HG03064 (cell line): Measurements from ENCODE around the gene TRIM69.
"Not testable (repeated sequence)": the region's sequence is repeated elsewhere in the genome, so short reads cannot be mapped to it uniquely, and the experiment has no call there.

Experiments used
- ATAC-seq: cut with Tn5 transposase; IDR thresholded peaks from one replicate; pipeline ENCODE4 v1.9.1; 2021; ENCODE audit warnings: low read depth; ENCODE audit not compliant: unreplicated experiment

The TRIM69 gene

DNA sequence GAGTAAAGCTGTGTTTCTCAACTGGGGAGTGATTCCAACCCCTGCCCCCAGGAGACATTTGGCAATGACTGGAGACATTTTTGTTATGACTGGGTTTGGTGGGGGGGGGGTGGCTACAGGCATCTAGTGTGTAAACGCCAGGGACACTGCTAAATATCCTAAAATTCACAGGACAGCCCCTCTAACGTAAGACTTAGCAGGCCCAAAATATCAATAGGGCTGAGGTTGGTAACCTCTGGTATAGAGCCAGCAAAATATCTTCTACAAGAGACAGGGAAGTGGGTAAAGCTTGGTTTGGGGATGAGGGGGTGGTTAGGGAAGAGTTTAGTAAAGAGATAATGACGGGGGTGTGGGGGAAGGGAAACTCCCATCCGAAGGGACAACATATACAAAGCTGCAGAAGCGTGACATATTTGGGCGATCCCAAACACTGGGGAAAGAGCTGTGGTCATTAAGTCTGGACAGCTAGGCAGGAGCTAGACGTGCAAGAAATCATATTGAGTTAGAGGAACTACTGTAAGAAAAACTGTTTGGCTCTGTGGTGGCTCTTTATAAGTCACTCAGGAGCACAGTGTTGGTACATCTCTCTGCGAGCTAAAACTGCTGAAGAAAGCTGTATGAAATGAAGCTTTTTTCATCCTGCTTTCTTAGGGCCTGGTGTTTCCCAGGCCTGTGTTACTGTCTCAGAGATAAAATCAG lies 697 bp upstream of the TRIM69 start:
- ATAC-seq: no peak

- ATAC-seq: no peak
Measured at GRCh38 chr15:44738340-44738984, 2.1 kb downstream of the TRIM69 start.

- ATAC-seq: not testable (repeated sequence)
Measured at GRCh38 chr15:44739222-44739847, 3.0 kb downstream of the TRIM69 start.

- not testable (repeated sequence) for ATAC-seq
Measured at GRCh38 chr15:44743454-44743853, 7.1 kb downstream of the TRIM69 start.

DNA sequence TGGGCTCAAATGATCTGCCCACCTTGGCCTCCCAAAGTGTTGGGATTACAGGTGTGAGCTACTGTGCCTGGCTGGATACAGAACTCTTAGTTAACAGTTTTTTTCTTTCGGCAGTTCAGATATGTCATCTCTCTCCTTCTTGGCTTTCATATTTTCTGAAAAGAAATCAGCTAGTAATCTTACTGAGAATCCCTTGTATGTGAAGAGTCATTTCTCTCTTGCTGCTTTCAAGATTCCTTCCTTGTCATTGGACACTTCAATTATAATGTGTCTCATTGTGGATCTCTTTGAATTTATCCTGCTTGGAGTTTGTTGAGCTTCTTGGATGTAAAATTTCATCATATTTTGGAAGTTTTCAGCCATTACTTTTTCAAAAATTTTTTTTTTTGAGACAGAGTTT lies 17.0 kb downstream of the TRIM69 start:
- ATAC-seq: no peak

- no peak for ATAC-seq
Measured at GRCh38 chr15:44763187-44763586, 26.9 kb downstream of the TRIM69 start.

DNA sequence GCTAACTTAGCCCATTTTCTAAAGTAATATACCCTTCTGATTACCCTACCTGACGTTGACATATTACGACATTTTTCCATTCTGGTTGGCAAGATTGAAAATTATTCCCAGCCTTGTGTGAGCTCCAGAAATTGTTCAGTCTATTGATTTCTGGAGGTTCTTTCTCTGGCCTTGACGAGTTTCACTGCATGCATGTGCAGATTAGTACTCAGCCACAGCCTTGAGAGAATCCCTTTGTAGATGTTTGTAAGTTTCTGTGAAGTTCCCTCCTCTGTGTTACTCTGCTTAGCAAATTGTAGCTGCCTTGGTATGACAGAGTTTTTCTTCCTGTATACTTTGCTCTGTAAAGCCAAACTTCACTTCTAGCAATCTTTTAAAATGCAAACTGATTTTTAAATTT lies 27.5 kb downstream of the TRIM69 start:
- ATAC-seq: no peak

- ATAC-seq: no peak
Measured at GRCh38 chr15:44765036-44765435, 28.7 kb downstream of the TRIM69 start.

DNA sequence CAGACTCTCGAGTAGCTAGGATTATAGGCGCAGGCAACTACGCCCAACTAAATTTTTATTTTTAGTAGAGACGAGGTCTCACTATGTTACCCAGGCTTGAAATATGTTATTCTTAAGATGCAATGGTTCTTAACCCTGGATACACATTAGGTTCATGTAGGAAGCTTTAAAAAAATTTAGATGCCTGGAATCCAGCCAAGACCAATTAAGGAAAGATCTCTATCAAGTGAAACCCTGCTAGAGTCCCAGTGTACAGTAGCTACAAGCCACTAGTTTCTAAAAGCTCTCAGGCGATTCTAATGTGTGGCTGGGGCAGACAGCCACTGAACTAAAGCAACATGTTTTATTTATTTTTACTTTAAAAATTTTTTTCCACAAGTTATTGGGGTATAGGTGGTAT lies 33.2 kb downstream of the TRIM69 start:
- no peak for ATAC-seq

GRCh38 chr15:44770715-44771114 lies 34.4 kb downstream of the TRIM69 start:
- not testable (repeated sequence) for ATAC-seq

DNA sequence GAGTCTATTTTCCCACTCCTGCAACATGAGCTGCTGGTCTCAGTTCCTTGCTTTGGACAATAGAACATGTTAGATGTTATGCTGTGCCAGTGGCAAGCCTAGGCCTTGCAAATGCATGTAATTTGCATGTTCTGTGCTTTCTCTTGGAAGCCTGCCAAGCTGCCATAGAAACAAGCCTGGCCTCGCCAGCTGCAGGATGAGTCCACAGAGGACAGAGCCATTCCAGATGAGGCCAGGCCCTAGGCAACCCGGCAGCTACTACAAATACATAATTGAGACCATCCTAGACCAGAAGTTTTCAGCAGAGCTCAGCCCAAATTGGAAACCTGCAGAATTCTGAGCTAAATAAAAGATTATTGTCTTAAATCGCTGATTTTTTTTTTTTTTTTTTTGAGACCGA lies 39.6 kb downstream of the TRIM69 start:
- no peak for ATAC-seq

DNA sequence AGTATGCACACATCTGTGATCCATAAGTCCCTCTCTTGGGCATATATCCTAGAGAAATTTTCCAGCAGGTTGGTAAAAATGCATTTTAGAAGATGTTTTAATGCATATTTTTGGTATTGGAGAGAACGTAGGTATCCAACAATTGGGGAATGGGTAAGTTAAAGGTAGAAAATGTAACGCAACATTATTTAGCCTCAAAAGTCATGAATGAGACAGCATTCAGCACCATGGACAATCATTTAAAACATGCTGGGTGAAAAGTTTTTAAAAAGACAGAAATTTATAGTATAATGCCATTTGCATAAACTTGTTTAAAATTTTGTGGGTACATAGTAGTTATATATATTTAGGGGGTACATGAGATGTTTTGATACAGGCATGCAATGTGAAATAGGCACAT lies 43.4 kb downstream of the TRIM69 start:
- ATAC-seq: no peak

GRCh38 chr15:44780608-44781007 lies 44.3 kb downstream of the TRIM69 start:
- no peak for ATAC-seq

DNA sequence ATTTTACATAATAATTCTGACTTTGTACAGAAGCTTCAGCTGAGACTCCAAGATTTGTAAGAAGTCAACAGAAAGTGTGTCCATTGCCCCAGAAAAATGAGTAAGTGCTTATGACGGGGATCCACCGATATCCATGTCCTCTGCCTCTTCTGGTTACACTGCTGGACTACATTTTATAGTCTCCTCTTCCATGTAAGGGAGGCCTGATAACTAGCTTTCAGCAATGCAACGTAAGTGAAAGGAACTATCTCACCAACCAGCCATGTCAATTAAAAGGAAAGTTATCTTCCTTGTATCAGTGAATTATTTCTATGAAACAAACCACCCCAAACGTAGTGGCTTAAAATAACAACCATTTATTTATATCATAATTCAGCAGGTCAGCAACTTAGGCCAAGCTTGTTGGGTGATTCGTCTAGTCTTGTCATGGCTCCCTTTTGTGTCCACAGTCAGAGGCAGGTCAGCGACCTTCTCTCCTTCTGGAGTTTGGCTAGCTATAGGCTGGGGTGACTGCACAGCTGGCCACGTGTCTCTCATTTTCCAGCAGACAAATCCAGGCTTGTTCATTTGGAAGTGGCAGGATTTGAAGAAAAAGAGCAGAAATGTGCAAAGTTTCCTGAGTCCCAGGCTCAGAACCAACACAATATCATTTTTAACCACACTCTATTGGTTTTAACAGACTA lies 44.9 kb downstream of the TRIM69 start:
- no peak for ATAC-seq

GRCh38 chr15:44782516-44782915 lies 46.2 kb downstream of the TRIM69 start:
- ATAC-seq: no peak

GRCh38 chr15:44784918-44785274 lies 48.6 kb downstream of the TRIM69 start:
- ATAC-seq: not testable (repeated sequence)

- ATAC-seq: no peak
Measured at GRCh38 chr15:44788748-44789147, 52.4 kb downstream of the TRIM69 start.

DNA sequence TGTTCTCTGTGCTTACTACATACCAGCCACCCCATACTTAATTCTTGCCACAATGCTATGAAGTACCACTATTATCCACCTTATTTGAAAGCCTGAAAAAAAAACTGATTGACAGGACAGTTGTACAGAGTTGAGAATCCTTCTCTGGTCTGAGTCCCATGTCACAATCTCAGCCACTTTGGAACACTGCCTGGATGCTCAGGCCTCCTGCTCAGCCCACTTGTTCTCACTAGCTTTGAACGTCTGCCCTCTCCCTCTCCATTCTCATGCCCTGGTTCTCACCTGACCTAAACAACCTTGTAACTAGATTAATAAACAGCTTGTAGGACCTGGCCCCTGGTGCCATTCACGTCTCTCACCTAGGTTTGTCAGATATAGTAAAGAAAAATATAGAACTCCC lies 53.9 kb downstream of the TRIM69 start:
- ATAC-seq: no peak

- ATAC-seq: no peak
Measured at GRCh38 chr15:44790656-44791055, 54.3 kb downstream of the TRIM69 start.

GRCh38 chr15:44792715-44793114 lies 56.4 kb downstream of the TRIM69 start:
- no peak for ATAC-seq

DNA sequence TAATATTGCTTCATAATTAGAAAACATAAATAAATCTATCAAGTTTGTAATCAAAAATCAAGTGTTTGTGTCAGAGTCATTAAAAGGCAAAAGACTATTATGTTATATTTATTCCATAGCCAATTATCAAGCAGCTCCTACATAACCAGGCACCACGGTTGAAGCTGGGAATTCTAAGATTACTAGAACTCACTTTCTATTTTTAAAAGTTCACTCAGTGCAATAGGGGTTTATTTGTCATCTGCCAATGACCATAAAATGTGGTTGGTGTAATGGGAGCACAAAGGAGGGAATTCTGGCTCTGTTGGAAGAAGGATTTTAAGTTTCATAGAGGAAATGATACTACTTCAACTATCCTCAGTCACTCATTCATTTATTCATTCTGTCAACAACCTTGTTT lies 57.7 kb downstream of the TRIM69 start:
- no peak for ATAC-seq
